GM19372 (cell line): ENCODE results near the gene VPS41.

Experiments
- ATAC-seq: cut with Tn5 transposase; IDR thresholded peaks from one replicate; pipeline ENCODE4 v1.9.1; 2021; ENCODE audit warnings: mild to moderate bottlenecking, low read depth, moderate library complexity; ENCODE audit not compliant: unreplicated experiment

Gene VPS41

DNA sequence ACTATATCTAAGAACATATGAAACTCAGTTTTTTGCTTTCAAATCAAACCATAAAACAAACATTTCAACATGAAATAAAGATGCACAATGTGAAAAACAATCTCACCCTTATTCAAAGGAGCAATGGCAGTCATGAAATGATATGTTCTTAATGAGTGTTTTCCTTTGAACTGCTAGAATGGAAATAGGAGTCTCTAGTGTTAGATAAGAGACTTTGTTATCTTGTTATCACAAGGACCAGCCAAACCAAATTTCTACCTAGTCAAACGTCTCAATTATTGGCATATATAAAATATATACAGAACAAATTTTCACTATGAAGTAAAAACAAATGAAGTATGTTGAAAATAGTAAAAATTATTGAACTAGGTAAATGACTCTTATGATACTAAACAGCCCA is 1.2 kb downstream of the VPS41 start:
- ATAC-seq = no peak

DNA sequence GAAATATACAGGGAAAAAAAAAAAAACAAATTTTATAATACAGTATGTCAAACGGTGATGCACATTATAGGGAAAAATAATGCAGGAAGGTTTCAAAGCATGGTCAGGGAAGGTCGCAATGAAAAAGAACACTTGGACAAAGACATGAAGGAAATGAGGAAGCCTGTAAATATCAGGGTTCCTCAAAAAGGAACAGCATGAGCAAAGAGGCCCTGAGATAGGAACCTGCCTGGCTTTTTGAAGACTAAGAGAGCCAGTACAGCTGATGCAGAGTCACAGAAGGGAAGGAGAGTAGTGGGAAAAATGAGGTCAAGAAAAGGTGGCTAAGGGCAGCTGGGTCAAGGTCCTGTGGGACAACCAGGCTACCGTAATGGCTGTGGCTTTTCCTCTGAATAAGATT is 1.9 kb downstream of the VPS41 start:
- ATAC-seq = no peak

DNA sequence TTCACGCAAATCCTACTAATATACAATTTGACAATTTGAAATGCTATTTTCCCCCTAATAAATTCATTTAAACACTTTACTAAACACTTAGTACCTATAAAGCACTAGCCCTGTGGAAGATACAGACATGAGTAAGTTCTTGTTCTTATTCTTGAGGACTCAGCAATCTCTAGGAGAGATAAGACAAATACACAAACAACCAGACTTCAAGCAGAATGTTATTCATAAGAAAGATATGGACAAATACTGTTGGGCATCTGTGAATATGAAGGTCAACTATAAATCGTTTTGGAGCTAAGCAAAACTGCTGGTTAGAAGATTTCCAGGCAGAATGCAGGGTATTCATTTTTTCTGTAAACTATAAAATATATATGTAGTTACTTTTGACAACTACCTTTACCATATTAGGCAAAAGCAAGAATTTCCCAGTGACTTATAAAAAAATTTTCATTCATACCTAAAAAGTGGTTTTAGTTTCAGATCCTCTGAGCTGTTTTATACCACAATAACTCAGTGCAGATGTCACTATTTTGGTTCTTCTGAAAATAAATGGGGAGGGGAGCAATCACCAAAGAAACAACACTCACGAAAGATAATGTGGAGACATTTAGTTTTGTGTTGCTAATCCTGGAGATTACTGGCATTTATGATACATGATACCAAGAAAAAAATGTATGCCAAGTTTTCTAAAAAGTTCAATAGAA is 3.8 kb downstream of the VPS41 start:
- peak; percentile 50 for ATAC-seq

DNA sequence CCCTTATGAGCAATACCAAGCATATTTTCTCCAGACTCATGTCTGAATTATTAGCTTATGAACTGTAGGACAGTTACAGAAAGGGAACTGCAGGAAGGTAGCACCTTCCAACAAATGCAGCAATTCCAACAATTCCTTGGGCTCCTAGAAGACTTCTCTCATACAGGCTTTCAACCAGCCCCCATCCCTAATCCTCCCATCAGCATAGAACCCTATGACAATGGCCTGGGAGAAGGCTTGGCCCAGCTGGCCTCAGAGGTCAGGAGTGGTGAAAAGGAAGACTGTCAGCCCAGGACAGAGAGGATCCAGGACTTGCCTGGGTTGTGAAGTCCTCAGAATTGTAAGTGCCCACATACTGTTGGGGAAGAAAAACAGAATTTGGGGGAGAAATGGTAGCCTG is 5.9 kb downstream of the VPS41 start:
- no peak for ATAC-seq

DNA sequence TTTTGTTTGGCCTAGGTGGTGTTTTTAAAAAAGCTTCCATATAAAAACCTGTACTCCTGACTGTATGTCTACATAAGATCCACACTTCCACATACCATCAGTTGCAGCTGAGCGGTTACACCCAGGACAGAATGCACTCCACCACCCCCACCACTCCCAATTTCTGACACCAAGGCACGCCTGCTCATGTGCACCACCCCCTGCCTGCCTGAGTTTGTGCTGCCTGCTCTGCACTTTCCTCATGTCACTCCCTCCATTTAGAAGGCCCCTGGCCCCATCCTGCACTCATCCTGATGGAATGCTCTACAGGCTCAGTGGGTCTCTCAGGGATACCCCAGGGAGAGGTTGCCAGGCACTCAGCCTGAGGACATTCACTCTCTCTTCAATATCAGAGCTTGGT is 6.5 kb downstream of the VPS41 start:
- ATAC-seq = no peak

DNA sequence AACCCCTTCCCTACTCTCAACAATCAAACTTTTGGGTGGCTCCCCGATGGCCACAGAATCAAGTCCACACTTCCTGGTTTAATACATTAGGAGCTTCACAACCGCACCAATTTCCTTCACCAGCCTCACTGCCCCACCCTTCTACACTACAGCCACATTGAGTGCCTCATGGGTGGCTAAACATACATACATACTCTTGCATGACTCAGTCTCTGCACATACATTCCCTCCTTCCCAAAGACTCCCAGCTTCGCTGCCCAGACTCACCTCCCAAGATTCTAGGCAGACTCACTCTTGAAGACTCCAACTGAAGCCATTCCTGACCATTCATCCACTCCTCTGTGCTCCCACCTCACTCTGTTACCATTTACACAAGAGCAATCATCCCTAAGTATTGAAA is 15.9 kb downstream of the VPS41 start:
- no peak for ATAC-seq

DNA sequence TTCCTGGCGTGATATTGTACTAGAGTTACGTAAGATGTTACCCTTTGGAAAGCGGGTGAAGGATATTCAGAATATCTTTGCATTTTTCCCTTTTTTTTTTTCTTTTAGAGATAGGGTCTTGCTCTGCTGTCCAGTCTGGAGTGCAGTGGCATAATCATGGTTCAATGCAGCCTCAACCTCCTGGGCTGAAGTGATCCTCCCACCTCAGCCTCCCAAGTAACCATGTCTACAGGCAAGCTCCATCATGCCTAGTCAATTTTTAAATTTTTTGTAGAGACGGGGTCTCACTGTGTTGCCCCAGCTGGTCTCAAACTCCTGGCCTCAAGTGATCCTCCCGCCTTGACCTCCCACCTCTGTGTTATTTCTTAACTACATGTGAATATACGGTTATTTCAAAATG is 18.4 kb downstream of the VPS41 start:
- no peak for ATAC-seq

DNA sequence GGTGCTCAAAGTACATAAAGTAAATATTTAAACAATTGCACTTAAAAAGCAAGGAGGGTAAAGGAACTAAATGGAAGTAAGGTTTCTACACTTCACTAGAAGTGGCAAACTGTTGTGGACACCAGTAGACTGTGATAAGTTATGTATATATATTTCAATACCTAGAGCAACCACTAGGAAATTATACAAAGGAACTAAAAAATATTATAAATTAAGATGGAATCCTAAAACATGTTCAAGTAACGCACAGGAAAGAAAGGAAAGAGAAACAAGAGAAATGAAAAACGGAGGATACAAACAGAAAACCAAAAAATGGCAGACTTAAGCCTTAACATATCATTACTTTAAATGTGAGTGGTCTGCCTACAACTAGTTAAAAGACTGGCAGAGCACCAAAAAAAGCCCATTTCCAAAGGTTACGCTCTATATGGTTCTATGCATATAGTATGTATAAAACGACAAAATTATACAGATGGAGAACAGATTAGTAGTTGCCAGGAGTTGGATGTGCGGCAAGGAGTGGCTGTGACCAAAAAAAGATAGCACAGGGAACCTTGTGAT is 19.0 kb downstream of the VPS41 start:
- ATAC-seq = no peak

DNA sequence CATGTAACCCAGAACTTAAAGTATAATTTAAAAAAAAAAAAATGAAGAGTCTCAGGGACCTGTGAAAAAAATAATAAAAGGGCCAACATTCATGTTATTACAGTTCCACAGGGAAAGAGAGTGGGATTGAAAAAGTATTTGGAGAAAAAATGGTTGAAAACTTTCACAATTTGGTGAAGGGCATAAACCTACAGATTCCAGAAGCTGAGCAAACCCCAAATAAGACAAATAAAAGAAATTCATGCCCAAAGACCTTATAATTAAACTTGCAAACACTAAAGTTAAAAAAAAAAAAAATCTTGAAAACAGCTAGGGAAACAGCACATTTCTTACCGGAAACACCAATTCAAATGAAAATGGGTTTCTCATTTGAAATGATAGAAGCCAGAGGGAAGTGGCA is 19.9 kb downstream of the VPS41 start:
- ATAC-seq = no peak

DNA sequence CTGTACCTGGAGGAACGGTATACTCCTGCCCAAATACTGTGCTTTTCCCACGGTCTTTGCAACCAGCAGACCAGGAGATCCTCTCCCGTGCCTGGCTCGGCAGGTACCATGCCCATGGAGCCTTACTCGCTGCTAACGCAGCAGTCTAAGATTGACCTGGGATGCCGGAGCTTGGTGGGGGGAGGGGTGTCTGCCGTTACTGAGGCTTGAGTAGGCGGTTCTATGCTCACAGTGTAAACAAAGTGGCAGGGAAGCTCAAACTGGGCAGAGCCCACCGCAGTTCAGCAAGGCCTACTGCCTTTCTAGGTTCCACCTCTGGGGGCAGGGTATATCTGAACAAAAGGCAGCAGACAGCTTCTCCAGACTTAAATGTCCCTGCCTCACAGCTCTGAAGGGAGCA is 22.7 kb downstream of the VPS41 start:
- no peak for ATAC-seq

DNA sequence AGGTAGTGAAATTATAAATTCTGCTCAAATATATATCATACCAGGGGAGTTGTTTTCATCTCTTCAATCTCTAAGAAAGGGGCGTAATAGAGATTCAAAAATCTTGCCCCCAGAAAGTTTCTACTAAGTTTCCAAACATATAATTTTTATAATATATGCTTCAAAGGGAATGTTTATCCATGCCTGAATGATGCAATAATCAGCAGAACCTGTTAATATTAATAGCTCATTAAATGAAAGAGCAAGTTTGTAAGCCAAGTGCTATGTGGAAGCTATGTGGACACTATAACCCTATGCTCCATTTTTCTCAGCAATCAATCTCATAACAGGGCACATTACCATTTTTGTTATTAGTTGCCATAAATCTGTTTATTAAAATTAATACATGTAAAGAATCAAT is 25.3 kb downstream of the VPS41 start:
- ATAC-seq = no peak

DNA sequence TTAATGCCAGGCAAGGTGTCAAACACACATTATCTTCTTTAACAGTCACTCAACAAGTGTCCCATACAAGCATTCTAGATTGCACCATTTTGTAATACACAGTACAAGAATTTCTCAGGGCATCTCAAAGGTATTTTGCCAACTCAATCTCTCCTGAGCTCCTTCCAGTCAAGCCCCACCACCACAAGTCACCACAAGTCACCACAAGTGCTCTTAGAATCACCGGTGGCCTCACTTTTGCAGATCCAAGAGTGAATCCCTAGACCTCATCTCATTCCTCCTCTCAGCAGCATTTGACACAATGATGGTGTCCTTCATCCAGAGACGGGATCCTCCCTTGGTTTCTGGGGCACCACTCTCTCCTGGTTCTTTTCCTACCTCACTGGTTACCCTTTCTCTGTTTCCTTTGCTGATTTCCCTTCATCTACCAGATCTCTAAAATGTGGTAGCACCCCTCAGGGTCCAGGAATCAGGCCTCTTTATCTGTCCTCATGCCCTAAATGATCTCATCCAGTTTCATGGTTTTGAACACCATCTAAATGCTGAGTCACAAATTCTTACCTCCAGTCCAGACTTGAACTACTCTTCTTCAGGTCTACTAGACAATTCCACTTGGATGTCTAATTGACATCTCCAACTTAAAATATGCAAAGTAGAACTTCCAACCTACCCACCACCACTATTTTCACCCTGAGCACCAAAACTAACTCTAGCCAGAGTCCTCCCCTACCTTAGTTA is 26.9 kb downstream of the VPS41 start:
- no peak for ATAC-seq

DNA sequence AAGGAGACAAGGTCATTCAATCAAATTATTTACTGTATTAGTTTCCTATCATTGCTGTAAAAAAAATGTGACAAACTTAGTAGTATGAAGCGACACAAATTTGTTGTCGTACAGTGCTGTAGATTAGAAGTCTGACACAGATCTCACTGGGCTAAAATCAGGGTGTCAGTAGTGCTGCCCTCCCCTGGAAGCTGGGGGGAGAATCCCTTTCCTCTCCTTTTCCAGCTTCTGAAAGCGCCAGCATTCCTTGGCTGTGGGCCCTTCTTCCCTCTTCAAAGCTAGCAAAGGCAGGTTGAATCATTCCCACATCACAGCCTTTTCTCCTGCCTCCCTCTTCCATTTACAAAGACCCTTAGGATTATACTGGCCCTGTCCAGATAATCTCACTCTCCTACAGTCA is 28.0 kb downstream of the VPS41 start:
- no peak for ATAC-seq

DNA sequence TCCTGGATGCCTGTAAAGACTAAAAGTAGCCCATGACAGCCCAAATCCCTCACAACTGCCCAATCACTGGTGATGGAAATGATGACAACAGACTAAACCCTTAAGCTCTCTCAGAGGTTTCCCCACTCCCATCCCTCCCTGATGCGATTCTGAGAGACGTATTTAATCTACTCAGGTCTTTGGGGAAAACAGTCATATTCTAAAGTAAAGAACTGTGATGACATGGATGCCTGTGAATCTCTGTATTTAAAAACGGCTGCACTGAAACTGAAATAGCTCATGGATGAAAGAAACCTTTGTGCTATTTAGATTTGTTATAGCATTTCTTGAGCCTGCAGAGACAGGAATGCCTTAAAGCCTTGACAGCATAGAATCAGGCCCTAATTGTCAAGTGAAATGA is 28.5 kb downstream of the VPS41 start:
- ATAC-seq = no peak

DNA sequence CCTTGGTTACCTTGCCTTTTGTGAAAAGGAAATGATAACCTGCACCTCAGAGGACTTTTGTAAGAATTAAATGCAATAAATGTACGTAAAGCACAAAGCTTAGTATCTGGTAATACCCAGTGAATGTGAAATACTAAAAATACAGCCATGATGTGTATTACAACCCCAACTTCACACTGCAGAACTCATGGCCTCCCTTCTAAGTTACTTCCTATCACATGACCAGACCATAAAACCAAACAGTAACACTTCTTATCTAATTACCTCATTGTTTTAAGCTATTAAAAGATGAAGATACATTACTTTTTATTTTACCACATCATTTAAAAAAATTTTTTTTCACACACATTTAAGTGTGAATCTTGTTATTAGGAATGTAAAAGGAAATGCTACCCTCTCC is 29.0 kb downstream of the VPS41 start:
- ATAC-seq = no peak

DNA sequence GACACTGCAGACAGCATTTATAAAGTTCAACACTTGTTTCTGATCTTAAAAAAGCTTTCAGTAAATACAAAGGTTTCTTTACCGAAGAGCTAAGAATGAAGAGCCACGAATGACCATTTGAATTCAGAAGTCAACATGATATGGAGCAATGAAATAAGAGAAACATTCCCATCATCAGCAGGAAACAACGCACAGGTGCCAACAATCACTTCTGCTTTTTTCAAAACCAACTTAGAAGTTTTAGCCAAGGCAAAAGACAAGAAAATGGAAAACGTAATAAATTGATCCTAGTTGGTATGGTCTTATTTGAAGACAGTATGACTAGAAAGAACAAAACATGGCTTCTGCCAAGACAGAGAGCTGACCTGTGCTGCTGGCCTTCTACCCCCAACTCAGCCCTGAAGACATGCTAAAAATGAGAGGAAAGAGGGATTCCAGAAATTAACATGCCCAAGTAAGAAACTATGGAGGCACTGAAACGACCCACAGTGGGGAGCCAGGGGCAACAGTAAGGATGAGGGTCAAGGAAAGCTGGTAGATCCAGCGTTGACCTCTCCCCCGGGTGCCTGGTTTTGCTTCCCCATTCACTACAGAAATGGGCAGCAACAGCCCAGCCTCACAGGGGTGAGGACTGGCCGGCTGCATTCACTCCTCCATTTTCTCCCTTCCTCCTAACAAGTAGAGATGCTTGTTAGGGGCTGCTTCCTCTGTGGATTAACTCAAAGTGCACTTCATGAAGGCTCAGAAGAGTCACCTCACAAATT is 30.1 kb downstream of the VPS41 start:
- no peak for ATAC-seq

DNA sequence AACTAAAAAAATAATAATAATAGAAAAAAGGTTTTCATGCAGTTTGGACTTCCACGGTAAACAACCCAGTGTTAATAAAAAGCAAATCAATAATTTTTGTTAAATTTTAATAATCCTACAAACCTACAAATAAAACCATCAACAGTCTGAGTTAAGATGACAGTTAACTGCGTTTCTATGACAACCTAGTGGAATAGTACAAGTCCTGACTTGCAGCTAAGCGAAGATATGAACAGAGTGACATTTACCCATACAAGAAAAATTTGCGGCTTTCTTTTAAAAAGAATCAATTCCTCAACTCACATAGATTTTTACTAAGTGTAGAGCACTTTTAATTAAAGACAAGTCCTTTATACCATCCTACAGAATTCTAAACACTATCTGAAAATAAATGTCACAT is 35.6 kb downstream of the VPS41 start:
- no peak for ATAC-seq

DNA sequence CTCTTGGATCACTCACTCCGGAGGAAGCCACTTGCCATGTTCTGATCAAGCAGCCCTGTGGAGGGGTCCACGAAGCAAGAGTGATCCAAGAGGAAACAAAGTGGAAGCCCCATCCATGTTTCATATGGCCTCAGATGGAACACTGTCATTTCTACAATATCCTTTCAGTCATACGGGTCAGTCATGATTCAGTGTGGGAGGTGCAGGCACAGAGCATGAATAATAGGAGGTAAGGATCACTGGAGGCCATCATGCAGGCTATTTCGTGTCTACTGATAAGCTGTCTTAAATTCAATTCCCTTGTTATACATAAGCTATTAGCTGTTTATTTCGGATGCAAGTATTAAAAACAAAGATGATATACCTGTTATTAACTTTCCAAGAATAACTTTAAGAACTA is 36.8 kb downstream of the VPS41 start:
- ATAC-seq = no peak

DNA sequence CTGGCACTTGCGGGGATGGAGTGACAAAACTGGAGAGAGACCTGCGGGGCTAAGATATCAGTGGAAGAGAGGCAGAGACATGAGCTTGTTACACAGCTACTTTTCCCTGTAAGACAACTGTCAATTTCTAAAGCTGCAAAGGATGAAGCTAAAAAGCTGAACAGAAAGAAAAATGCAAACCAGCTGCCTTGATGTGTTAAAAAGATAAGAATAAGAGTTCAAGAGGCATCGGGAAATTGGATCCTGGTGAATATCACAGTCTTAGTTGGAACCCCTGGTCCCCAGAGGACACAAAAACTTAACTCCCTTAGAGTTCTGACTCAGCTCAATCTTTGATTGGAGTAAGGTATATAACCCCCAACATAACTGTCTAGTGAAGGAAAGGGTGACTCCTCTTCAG is 38.8 kb downstream of the VPS41 start:
- no peak for ATAC-seq

DNA sequence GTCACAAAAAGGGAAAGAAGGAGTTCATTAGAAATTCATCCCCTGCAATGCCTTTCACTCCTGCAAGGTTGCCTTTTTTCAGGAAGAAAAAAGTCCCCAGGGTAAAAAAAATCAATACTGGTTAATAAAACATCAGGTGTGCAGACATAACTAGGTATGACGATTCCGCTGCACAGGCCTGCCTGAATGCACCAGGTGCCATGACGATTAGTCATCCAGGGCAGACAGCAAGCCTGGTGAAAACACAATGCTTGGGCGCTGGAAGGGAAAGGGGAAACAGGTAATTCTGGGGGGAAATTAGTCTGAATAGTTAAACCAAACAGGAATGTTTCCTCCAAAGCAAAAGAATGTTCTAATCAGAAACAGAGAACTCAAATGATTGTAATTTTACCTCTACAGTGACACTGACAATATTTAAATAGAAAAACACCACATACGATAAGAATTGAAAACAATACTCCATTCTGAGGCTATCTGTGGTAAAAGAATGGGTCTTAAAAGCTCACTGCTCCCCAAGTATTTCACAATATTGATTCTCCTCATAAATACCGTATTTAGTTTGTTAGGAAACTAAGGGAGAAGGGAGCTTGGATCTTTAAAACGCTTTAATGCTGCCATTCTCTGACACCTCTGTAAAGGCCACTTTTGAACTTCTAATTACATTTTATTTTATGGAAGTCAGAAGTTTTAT is 45.2 kb downstream of the VPS41 start:
- ATAC-seq = no peak

DNA sequence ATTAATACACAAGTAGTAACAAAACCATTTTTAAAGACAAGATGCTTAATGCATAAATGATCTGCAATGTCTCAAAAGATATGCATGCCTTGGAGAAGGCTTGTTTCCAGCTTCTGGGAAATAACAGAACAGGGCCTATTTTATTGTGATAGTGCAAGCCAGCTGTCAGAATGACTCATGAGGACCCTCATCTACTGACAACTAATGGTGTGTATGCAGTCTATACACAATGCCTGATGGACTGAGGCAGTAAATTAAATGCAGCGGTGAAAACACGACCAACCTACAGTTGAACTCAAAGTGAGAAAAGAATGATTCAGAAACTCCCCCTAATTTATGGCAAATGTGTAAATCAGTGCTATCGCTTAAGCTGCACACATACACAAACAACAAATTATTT is 46.3 kb downstream of the VPS41 start:
- ATAC-seq = no peak
